Measurements from ENCODE around the gene ARID1B.

ARID1B gene

GRCh38 chr6:157203312-157203744, 426.1 kb downstream of the ARID1B start:
- no peak for DNase-seq

- no peak for DNase-seq
Observed at GRCh38 chr6:157203764-157204163, 426.6 kb downstream of the ARID1B start.

GRCh38 chr6:157205473-157206358, 428.5 kb downstream of the ARID1B start:
- no peak for DNase-seq

- DNase-seq: no peak
Observed at GRCh38 chr6:157206359-157206815, 429.2 kb downstream of the ARID1B start.

GRCh38 chr6:157207521-157208076, 430.4 kb downstream of the ARID1B start:
- DNase-seq: no peak

GRCh38 chr6:157209865-157210530, 432.8 kb downstream of the ARID1B start:
- no peak for DNase-seq

GRCh38 chr6:157210954-157211353, 433.8 kb downstream of the ARID1B start:
- DNase-seq: no peak

- DNase-seq: no peak
Observed at GRCh38 chr6:157211603-157212455, 434.7 kb downstream of the ARID1B start.

- DNase-seq: no peak
Observed at GRCh38 chr6:157213426-157213825, 436.2 kb downstream of the ARID1B start.

GRCh38 chr6:157213907-157214565, 436.9 kb downstream of the ARID1B start:
- DNase-seq: no peak

GRCh38 chr6:157215717-157216116, 438.5 kb downstream of the ARID1B start:
- DNase-seq: no peak

- no peak for DNase-seq
Observed at GRCh38 chr6:157216570-157216969, 439.4 kb downstream of the ARID1B start.

GRCh38 chr6:157217198-157217893, 440.2 kb downstream of the ARID1B start:
- DNase-seq: no peak

GRCh38 chr6:157217894-157218370, 440.8 kb downstream of the ARID1B start:
- no peak for DNase-seq

- no peak for DNase-seq
Observed at GRCh38 chr6:157218371-157219198, 441.4 kb downstream of the ARID1B start.

- DNase-seq: no peak
Observed at GRCh38 chr6:157219201-157220200, 442.3 kb downstream of the ARID1B start.

GRCh38 chr6:157220485-157220884, 443.3 kb downstream of the ARID1B start:
- DNase-seq: no peak

- peak; percentile 79 to 84 for DNase-seq
Observed at GRCh38 chr6:157221049-157221816, 444.1 kb downstream of the ARID1B start.
